ENCODE measurements around the gene OCA2. TPM values are rescaled to one million over a fixed set of nuclear protein-coding genes. Genes with fewer than 3 reads are reported as not detected.

OCA2 gene
- total and polyA plus RNA-seq, 2 of the 8 experiments (the other 6 are each of a cell fraction or from before 2014, with no cell fraction given), result 0.20 TPM

DNA sequence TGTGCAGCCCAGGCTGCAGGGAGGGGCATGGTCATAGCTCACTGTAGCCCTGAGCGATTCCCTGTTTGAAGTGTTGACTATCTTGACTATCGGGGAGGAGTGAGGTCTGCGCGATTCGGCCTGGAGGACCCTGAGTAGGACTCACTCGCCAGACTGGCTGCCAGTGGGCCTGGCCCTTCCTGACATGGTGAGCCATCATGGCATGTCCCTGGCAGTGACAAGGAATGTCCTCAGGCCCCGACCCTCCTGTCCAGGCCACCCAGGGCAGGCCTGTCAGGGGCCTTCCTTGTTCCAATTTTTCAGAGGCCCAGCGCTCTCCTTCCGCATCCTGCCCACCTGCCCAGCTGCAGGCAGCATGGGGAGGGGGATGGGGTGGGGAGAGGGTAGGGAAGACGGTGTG is 5.2 kb upstream of the OCA2 start:
- Histone ChIP-seq H2AK5ac (ENCODE audit: low read depth, low read length) (no peak overlapping the region), H3K4ac (replicated peaks; ENCODE audit: insufficient read length, low read depth, low read length) (no peak overlapping the region), H3K36me3 (ENCODE audit: control insufficient read depth in 2 of 4, insufficient read depth in 4 of 4, low read length in 3 of 4) (peaks cover 0 to 6% (median 0%) of the 10 kb centered on the region in 4 experiments; a peak in 1 of 8 replicates), H4K91ac (replicated peaks; ENCODE audit: insufficient read length, low read length) (no peak overlapping the region), H2BK15ac (ENCODE audit: low read length) (no peak overlapping the region), H3K27ac (ENCODE audit: low read depth, low read length) (no peak overlapping the region), H2BK20ac (ENCODE audit: low read length) (no peak overlapping the region), H3K56ac (replicated peaks; ENCODE audit: insufficient read length, low read depth, low read length) (no peak overlapping the region), H2BK12ac (ENCODE audit: low read depth, low read length) (no peak overlapping the region), H4K20me1 (replicated peaks in 1 of 2; ENCODE audit: control insufficient read depth in 1 of 2, insufficient read depth in 2 of 2, low read length in 2 of 2) (peaks cover 0 to 24% of the 10 kb centered on the region in 2 experiments), H3K79me2 (ENCODE audit: control insufficient read depth in 1 of 2, insufficient read depth in 2 of 2, low read length in 2 of 2) (no peaks in the 10 kb centered on the region), H2AFZ (ENCODE audit: low read length) (no peak overlapping the region), H3K79me1 (ENCODE audit: low read depth, low read length) (no peaks in the 10 kb centered on the region; the same call in none of the 2 replicates), H4K5ac (ENCODE audit: insufficient read length, low read depth, low read length) (no peak overlapping the region), H3K9ac (replicated peaks in 1 of 4; ENCODE audit: extremely low read depth in 1 of 4, low read depth in 3 of 4, low read length in 3 of 4) (no peak overlapping the region), H3K14ac (ENCODE audit: insufficient read length) (no peak overlapping the region), H3K23me2 (ENCODE audit: low read depth, low read length) (peaks cover 40% of the 10 kb centered on the region), H4K8ac (ENCODE audit: extremely low read depth, insufficient read depth, low read length) (no peak overlapping the region), H3K9me3 (ENCODE audit: insufficient read depth in 2 of 2, low read depth in 1 of 2, low read length in 1 of 2) (no peaks in the 10 kb centered on the region; a peak in 1 of 4 replicates), H3K4me3 (ENCODE audit: extremely low read depth in 1 of 4, insufficient read depth in 2 of 4, low read depth in 3 of 4, low read length in 4 of 4) (no peak overlapping the region), H3K23ac (ENCODE audit: insufficient read length) (no peak overlapping the region), H3K4me1 (replicated peaks in 1 of 4; ENCODE audit: control insufficient read depth in 3 of 4, insufficient read depth in 4 of 4, low read length in 3 of 4) (peaks cover 0 to 7% (median 3%) of the 10 kb centered on the region in 4 experiments; a peak in 4 of 7 replicates), H2BK5ac (ENCODE audit: low read depth, low read length) (no peak overlapping the region), H3K4me2 (ENCODE audit: insufficient read depth in 1 of 2, low read depth in 2 of 2, low read length in 2 of 2) (peak overlapping the region in 1 of 2 experiments; percentile 28; a peak in 2 of 4 replicates), H3K18ac (ENCODE audit: extremely low read depth, low read length) (peak overlapping the region; percentile 28; the same call in 1 of the 2 replicates), H3K27me3 (replicated peaks in 1 of 4; ENCODE audit: control insufficient read depth in 3 of 4, extremely low read depth in 1 of 4, insufficient read depth in 3 of 4, low read length in 3 of 4) (peaks cover 9 to 58% (median 46%) of the 10 kb centered on the region in 4 experiments), H2BK120ac (replicated peaks; ENCODE audit: low read depth, low read length) (no peak overlapping the region)
- 76% methylated on average over 9 of the region's 10 CpGs; no CpG with 5 or more reads in 1 of the 2 experiments for WGBS, 2 experiments (ENCODE audit: extremely low coverage in 1 of 2, insufficient coverage in 1 of 2, insufficient read length in 1 of 2, insufficient replicate concordance in 2 of 2, low coverage in 1 of 2, low lambda C conversion rate in 2 of 2, missing lambda C conversion rate in 1 of 2)
- DNase-seq (ENCODE audit: low read depth in 1 of 2, low spot score in 2 of 2) (no peak), FAIRE-seq (no peak)
- CTCF ChIA-PET (ENCODE audit: partially characterized antibody), result interaction anchor here (1.0 to 2.1 kb wide), 3 partner anchors 11 to 23 kb away, joined by 3 to 15 read pairs (median 3); no protein-coding TSS in a partner anchor
- POLR2A ChIA-PET (ENCODE audit: partially characterized antibody), result interaction anchor here (0.7 to 1.5 kb wide), 2 partner anchors 9 to 85 kb away, joined by 3 to 4 read pairs; no protein-coding TSS in a partner anchor
- TF ChIP-seq HDAC2 (IDR thresholded peaks at IDR 0.05; ENCODE audit: borderline replicate concordance in 1 of 2, low read depth in 2 of 2, low read length in 2 of 2) (no peak), TAF7 (optimal IDR thresholded peaks at IDR 0.05; ENCODE audit: borderline replicate concordance, low read depth, low read length) (no peak), POU5F1 (IDR thresholded peaks at IDR 0.05; ENCODE audit: low read depth, low read length) (no peak), SIN3A (conservative IDR thresholded peaks at IDR 0.05 in 1 of 2, IDR thresholded peaks at IDR 0.05 in 1 of 2; ENCODE audit: low read depth in 1 of 2, low read length in 2 of 2) (no peak), SP2 (IDR thresholded peaks at IDR 0.05; ENCODE audit: low read length) (no peak), MAFK (IDR thresholded peaks at IDR 0.05; ENCODE audit: low read depth, low read length) (no peak), NANOG (IDR thresholded peaks at IDR 0.05; ENCODE audit: insufficient read depth, low read depth, low read length, poor library complexity, severe bottlenecking) (no peak), EP300 (IDR thresholded peaks at IDR 0.05; ENCODE audit: borderline replicate concordance in 1 of 2, low read depth in 2 of 2, low read length in 2 of 2) (no peak)
- TF ChIP-seq, protein P1, sequence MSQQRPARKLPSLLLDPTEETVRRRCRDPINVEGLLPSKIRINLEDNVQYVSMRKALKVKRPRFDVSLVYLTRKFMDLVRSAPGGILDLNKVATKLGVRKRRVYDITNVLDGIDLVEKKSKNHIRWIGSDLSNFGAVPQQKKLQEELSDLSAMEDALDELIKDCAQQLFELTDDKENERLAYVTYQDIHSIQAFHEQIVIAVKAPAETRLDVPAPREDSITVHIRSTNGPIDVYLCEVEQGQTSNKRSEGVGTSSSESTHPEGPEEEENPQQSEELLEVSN (IDR thresholded peaks at IDR 0.05), result no peak

Measured in H1 (cell line).